ENCODE data around the gene KCNMA1.
A peak's percentile ranks its signal among the peaks of the same experiment; 100 is the strongest.

KCNMA1 gene

GRCh38 chr10:77182803-77183202, 454.8 kb downstream of the KCNMA1 start:
- no peak for DNase-seq (ENCODE audit: low spot score)

GRCh38 chr10:77180794-77181193, 456.8 kb downstream of the KCNMA1 start:
- DNase-seq (ENCODE audit: low spot score), result no peak

- no peak for DNase-seq (ENCODE audit: low spot score)
Observed at GRCh38 chr10:77180104-77180503, 457.5 kb downstream of the KCNMA1 start.

- DNase-seq (ENCODE audit: low spot score), result peak; percentile 64
Observed at GRCh38 chr10:77179015-77179695, 458.5 kb downstream of the KCNMA1 start.

GRCh38 chr10:77177589-77177988, 460.0 kb downstream of the KCNMA1 start:
- no peak for DNase-seq (ENCODE audit: low spot score)

- DNase-seq (ENCODE audit: low spot score), result no peak
Observed at GRCh38 chr10:77177161-77177560, 460.4 kb downstream of the KCNMA1 start.

- DNase-seq (ENCODE audit: low spot score), result no peak
Observed at GRCh38 chr10:77176232-77176631, 461.4 kb downstream of the KCNMA1 start.

- no peak for DNase-seq (ENCODE audit: low spot score)
Observed at GRCh38 chr10:77175631-77176222, 461.9 kb downstream of the KCNMA1 start.

GRCh38 chr10:77173615-77174461, 463.8 kb downstream of the KCNMA1 start:
- DNase-seq (ENCODE audit: low spot score), result peak; percentile 65

- no peak for DNase-seq (ENCODE audit: low spot score)
Observed at GRCh38 chr10:77172086-77172485, 465.5 kb downstream of the KCNMA1 start.

- DNase-seq (ENCODE audit: low spot score), result no peak
Observed at GRCh38 chr10:77168861-77169260, 468.7 kb downstream of the KCNMA1 start.

- no peak for DNase-seq (ENCODE audit: low spot score)
Observed at GRCh38 chr10:77168161-77168560, 469.4 kb downstream of the KCNMA1 start.

- peak; percentile 46 for DNase-seq (ENCODE audit: low spot score)
Observed at GRCh38 chr10:77165445-77166208, 472.0 kb downstream of the KCNMA1 start.

GRCh38 chr10:77164616-77165311, 472.8 kb downstream of the KCNMA1 start:
- DNase-seq (ENCODE audit: low spot score), result no peak

- peak; percentile 72 for DNase-seq (ENCODE audit: low spot score)
Observed at GRCh38 chr10:77163670-77164348, 473.8 kb downstream of the KCNMA1 start.

GRCh38 chr10:77162697-77163096, 474.9 kb downstream of the KCNMA1 start:
- no peak for DNase-seq (ENCODE audit: low spot score)

- DNase-seq (ENCODE audit: low spot score), result peak; percentile 42
Observed at GRCh38 chr10:77160679-77161078, 476.9 kb downstream of the KCNMA1 start.

GRCh38 chr10:77159538-77160110, 478.0 kb downstream of the KCNMA1 start:
- no peak for DNase-seq (ENCODE audit: low spot score)

- DNase-seq (ENCODE audit: low spot score), result no peak
Observed at GRCh38 chr10:77158666-77159065, 478.9 kb downstream of the KCNMA1 start.

- no peak for DNase-seq (ENCODE audit: low spot score)
Observed at GRCh38 chr10:77157248-77158019, 480.2 kb downstream of the KCNMA1 start.
